HG03060 (cell line): ENCODE results near the gene LIFR.

Experiments used
- ATAC-seq: cut with Tn5 transposase; IDR thresholded peaks from one replicate; pipeline ENCODE4 v1.9.1; 2021; ENCODE audit warnings: low read depth, moderate number of reproducible peaks; ENCODE audit not compliant: unreplicated experiment

LIFR gene

DNA sequence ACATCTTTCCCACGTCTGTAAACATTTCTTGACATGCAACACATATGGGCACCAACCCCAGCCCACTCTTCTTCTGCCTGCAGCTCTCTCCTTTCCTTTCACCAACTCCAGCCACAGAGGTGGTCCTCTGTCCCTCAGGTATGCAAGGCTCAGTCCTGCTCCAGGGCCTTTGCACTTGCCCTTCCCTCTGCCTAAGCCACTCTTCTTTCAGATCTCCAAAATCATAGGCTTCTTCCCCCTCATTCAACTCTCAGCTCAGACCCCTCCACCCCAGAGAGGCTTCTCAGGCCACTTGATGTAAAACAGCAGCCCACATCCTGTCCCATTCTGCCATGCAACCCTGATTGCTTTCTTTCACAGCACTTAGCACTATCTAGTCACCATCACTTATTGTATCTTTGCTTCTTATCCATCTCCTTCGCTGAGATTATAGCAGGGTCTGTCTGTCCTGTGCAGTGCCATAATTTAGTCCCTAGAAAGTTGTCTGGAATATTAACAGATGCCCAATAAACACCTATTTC lies 3.4 kb downstream of the LIFR start:
- ATAC-seq = no peak

DNA sequence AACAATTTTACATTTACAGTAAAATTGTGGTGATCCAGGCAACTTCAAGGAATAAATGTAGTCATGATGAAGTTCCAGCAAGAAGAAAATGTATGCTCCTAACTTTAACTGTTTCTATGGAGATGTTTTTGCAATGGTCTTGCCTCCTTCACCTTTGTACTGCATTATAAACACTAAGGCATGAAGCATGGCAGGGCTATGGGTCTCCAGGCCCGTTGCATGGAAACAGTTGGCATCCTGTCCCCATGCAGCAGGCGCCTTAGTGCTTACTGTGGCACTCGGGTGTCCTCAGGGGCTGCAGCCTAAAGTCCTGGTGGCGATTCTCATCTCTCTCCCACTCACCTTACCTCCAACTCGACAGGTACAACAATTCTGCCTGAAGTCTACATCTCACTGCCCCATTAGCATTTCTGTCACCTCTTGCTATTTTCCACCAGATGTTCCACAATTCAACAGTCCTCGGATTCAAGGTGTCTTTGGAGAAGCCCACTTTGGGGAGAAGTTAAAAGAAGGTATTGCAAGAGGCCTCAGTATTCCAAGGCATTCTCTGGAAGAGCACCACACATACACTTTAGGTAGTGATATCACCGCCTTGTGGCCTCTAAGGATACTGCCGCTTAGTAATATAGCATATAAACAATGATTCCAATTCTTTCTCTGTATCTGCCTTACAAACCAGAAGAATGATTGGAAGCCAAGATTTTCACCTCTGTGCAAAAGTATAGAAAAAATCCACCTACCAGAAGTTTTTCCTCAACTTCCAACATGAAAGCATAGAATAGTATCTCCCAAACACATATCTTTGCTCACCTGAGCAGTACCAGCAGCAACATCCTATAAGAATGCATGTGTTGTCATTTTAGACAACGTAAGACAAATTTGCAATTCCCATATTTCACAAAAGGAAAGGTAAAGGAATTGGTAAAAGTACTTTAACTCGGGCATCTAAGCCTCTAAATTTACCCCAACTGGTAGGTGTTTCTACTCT lies 5.1 kb downstream of the LIFR start:
- no peak for ATAC-seq

DNA sequence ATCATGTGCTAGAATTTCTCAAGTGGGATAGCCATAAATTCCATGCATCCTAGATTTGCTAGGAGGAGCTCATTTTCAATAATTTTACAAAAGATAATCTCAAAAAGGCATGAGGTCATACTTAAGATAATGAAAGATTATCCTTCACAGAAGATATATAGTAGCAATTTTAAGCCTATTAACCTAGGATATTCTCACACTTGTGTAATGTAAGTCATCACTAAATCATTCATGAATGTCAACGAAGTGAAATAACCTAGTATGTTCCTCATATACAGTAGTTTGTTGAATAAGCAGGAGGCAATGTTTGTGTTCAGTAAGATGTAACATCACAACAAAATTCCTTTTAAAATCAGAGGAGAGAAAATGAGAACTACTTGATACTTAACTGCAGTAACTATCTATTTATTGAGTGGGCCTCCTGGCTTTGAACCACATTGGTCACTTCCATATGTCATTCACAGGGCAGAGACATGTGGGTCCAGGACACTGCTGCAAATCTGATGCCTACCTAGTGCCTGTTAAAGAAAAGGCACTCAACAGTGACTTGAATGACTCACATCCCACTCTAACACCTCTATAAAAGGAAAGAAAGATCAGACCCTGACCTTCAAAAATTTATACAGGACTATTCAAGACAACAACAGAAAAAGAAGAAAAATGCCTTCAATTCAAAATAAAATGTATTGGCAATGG lies 8.2 kb downstream of the LIFR start:
- no peak for ATAC-seq

DNA sequence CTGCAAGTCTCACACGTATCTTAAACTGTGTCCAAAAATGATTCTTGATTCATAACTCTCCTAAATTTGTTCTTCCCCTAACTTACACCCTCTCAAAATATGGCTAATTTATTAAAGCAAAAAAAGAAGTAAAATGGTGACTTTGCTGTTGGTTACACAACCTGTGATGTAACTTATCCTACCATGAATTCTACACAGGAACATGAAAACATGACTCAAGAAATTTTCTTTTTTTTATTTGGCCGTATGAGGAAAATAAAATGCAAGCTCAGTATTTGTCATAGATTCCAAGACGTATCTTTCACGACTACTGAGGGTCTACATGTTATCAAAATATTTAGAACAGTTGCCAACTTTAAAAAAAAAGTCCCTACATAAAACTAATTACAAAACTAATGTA lies 9.2 kb downstream of the LIFR start:
- ATAC-seq = no peak

DNA sequence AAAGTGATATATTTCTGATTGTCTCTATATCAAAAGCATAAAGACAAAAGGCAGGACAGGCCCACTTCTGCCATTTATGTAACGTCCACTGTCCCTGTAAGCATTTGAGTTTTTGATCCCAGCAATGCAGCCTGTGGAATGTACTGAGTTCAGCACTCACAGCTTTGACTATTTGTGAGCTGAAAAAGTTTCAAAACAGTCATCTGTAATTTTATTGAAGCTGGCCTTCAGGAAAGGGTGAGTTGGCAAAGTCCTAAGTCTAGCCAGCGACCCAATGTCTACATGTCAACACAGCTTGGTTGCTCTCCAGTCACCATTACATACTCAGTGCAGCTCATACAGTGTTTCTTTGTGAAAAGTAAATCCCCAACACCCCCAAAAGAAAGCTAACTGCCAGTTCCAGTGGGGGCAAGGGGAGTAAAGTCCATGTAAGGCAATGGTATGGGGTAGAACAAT lies 9.7 kb downstream of the LIFR start:
- ATAC-seq = no peak

DNA sequence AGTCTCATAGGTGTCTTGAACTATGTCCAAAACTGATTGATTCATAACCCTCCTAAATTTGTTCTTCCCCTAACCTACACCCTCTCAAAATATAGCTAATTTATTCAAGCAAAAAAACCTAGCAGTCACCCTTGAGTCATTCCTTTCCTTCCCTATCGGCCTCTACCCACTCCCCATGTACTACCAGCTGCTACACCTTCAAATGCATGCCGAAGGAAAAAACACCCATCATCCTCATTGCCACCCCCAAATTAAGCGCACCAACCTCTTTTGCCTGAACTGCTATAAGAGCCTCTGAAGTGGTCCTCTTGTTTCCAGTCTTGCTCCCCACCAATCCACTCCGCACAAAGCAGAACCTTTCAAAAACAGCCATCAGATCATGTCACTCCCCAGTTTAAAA lies 12.6 kb downstream of the LIFR start:
- no peak for ATAC-seq

DNA sequence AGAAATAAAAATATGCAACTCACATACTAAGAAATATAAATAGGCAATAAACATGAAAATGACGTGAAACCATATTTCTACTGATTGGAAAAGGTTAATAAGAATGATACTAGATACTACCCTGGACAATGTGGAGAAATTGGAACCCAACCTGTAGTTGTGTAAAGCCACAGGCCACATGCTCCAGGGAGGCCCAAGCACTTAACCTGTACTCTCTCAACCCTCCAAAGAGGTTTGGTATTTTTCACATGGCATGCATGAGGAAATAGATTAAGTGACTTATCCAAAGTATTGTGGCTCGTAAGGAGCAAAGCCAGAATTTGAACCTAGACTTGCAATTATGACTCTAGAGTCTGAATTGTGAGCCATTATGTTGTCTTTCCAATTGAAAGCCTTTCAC lies 13.4 kb downstream of the LIFR start:
- no peak for ATAC-seq

DNA sequence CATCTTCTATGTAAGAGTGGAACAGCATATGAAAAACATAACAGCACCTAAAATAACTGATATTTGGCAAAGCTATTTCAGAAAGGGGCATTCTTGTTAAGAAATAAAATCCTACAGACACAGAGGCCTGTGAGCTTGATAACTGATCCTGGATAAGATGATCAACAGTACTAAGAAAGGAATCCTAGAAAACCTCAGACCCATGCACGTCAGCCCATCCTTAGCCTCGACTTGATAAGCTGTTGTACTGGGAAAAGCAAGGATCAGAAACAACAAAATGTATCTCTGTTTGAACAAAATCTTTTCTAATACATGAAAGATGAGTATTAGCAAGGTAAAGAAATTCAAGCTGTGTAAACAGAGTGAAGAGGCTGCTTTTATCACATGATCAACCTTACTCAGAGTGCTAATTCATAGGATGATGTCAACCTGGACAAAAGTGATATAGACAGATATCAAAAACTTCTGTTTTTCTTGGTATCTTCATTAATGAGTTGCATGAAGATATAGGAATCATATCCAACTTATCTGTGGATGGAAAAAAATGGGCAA lies 15.2 kb downstream of the LIFR start:
- no peak for ATAC-seq

DNA sequence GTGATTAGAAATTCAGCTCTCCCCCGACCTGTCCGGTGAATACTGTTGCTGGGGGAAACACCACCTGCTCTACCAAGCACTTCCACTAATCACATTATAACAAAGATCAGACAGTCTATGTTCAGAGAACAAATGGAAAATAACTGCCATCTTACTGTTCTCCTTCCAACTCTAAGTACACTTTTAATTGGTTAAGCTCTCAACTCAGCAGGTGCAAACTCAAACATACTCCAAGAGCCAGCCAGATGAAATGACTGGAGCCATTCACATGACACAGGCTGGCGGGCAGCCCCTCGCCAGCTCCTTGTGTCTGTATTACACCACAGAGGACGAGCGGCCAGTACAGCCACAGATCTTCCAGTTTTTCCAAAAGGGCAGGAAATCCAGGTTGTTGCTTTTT lies 16.1 kb downstream of the LIFR start:
- no peak for ATAC-seq

DNA sequence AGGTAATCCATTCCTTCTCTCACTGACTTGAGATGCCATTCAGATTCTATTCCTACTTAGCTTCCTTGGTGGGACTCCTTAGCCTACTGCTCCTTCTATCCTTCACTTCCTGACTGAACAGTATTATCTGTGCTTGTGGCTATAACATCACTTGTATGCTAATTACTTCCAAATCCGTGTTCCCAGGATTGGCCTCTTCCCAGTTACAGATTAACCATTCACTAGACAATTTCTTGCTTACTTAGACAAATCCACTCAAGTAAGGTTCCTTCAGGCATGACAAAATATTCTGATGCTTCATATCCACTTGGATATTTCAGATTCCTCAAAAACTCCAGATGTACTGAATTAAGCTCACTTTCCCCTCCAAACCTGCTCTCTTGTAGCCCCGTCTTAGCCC lies 18.3 kb downstream of the LIFR start:
- no peak for ATAC-seq

DNA sequence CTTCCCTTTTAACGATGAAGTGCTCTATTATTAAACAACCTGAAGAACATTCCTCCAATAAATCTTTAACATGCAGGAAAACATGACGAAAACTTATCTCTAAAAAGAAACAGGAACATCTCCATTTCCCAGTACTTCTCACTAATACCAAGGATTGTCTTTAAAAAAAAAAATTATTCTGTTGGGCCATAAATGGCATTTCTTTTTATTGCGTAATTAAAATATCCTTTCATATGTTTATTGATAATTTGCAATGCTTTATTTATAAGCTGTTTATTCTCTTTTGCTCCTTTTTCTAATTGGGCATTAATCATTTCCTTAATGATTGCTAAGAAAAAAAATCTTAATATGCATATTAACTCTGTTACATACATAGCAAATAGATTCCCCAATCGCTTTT lies 18.9 kb downstream of the LIFR start:
- no peak for ATAC-seq

DNA sequence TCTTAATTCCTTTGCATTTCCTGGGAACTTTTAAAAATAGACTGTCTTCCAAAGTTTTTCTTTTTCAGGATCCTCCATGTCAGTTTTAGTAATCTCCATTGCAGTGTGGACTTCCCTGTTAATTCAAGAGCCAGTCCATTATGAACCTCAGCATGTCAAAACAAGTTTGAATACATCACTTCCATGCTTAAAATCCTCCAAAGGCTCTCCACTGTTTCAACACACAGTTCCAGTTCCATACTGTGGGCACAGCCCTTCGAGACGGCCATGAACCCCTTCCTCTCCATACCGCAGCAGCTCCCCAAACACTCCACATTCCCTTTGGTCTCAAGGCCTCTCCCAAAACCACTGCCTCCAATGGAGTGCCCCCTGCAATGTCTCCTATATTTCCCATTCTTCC lies 19.5 kb downstream of the LIFR start:
- no peak for ATAC-seq

DNA sequence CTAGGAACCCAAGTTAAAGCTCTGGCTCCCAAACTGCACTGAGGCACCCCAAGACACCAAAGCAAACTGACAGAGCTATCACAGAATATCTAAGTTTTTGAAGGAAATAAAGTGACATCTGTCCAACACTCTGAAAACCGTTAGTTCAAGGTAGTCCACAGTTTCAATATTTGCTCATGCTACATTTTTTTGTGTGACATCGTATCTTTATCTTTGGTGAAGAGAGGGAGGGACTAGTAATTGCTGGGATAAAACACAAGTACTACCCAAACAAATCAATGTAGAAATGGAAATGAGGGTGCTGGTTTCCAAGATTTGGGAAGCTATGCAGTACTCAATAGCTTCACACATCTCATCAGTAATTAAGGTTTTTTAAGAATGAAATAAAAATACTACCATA lies 20.6 kb downstream of the LIFR start:
- ATAC-seq = no peak

DNA sequence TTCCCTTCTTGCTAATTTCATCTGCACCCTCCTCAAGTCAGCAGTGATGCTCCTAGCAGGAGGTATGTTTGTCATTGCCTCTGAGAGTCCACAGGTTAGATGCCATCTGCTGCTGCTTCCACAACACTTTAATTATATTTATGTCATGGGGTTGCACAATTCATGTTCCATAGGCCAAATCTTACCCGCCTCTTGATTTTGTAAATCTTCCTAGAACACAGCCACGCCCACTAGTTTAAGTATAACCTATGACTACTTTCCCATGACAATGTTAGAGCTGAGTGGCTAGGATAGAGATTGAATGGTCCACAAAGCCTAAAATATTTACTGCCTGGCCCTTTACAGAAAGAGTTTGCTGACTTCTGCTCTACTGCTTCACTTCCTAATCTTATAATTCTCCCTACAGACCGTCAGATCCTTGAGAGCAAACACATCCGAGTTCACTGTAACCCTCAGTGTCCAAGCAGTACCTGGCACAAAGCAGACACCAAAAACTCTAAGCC lies 21.1 kb downstream of the LIFR start:
- ATAC-seq = no peak

DNA sequence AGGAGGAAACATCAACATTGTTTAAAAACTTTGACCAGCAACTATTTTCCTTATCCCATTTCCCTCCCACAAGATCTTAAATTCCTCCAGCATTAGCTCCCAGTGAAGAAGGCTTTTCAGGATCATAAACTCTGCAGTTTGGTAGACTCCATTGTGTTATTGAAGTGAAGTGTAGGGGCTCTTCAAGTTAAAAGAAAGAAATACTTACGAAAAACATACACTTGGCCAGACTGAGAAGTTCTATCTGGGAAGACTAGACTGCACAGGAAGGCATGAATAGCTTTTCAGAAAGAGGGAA lies 22.3 kb downstream of the LIFR start:
- ATAC-seq = no peak

DNA sequence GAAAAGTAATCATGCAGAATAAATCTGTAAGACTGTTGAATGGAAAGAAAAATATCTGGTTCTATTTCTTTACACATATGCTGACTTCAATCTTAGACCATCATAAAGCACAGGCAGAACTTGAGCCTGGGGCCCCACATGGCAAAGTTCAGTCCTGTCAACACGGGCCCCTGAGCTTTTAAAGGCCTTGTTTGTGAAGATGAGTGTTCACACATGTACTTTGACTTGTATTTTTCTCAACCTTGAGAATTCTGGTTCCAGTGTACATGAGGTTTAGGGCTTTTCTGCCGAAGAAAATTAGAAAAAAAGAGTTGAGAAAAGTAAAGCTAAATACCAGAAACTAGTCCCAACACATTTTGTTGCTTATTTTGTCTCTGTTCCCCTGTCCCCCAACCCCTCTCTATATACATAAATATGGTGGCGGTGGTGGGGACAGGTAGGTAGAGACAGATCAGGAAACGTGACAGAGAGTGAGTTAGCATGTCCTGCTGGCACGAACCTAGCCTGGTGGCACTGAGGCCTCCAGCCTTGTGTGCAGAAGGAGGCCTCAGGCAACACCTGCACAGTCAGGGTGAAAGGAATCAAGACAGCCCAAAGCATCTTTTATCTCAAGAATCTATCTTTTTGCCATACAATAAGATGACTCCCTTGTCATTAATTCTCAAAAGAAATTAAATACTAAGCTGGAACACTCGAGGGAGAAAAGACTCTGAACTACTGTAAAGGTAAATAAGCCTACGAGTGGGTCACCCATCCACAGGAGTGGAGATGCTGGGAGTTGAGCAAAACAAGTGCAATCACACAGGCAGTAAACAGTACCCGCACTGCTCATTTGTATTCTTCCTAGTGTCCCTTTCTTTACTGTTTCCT lies 22.9 kb downstream of the LIFR start:
- no peak for ATAC-seq

DNA sequence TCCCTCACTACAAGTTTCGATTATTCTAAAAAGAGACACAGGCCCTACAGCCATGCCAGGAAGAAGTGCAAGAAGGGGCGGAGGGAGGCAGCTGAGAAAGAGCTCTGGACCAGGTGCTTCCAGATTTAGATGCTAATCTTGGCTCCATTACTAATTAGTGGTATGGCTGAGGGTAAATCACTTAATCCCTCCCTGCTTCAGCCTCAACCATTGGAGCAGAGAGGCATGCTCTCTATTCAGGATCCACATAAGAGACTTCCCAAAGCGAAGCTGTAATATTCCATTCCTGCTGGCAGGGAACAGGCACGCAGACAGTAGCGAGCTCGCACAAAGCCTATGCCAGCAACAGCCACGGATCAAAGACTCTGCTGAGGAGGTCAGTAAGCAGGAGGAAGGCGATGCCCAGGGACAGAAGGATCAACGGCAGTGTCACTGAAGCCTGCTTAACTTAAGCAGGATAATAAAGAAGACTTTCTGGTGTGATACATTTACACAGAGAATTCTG lies 24.2 kb downstream of the LIFR start:
- no peak for ATAC-seq

DNA sequence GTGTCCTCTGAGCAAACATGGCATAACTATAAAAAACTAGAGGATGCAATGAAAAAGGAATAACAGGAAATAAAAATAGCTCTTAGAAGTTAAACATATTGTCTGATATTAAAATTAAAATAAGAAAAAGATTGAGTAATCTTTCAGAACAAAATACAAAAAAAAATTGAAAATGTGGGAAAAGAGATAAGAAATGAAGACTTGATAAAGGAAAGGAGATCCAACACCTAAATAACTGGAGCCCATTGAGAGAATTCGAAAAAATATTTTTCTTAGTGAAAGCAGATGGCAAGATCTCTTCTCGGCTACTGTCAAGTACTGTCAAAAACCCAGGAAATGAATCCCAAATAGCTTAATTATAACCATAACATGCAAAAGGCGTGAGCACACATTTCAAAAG lies 24.9 kb downstream of the LIFR start:
- ATAC-seq = no peak

DNA sequence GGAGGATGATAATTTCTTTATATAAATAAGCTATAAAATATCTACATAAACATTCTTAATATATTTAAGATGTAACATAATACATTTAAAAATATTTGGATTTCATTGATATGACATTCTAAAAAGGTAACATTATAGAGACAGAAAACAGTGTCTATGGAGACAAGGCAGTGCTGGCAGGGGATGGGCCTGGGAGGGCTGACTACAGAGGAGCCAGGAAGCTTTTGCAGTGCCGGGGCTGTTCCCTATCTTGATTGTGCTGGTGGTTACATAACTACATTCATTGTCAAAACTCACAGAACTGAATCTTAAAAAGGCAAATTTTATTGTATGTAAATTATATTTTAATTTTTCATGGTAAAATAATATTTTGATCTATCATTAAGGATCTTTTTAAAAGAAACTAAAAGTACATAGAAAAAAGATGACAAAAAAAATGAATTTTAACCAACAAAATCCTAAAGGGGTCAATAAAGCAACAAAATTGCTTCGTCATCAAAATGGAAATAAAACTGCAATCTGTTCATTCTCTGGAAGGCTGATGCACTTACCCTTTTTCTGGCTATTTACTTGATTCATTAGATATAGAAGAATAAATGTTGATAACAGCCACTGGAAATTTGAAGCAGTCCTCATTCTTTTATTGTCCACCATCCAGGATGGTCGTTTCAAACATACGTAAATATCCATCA lies 26.3 kb downstream of the LIFR start:
- ATAC-seq = no peak
